MCF 10A (cell line): Measurements from ENCODE around the gene PORCN. TPM values are rescaled to one million over a fixed set of nuclear protein-coding genes. Genes with fewer than 3 reads are reported as not detected.

Source experiments
- BruUV-seq: library from RNA; stranded (reverse); fragments of 400-500 nt; replicated peaks from 2 replicates; lab custom pipeline; 2021; lab: Mats Ljungman, UMichigan
- CTCF ChIA-PET: fragments of 300-600 bp; sonication (Branson Sonifier 250); formaldehyde crosslinking; extraction: SDS; loops from one replicate; lab custom pipeline; 2021; ENCODE audit warnings: antibody characterized with exemption, inconsistent platforms; lab: Yijun Ruan, JAX
- POLR2A ChIA-PET: fragments of 300-600, 350-650 bp; sonication (Branson Sonifier 250); formaldehyde crosslinking; extraction: SDS; loops from one replicate; lab custom pipeline; 2020; ENCODE audit warnings: antibody characterized with exemption, inconsistent platforms; lab: Yijun Ruan, JAX
- DNase-seq: peaks from one replicate; pipeline ENCODE4 v3.0.0-alpha.2; 2018; ENCODE audit not compliant: unreplicated experiment
- H3K27ac Mint-ChIP-seq: one replicate; pipeline ENCODE4 v1.8.0; 2022; ENCODE audit warnings: mild to moderate bottlenecking, low read depth, mixed read lengths; ENCODE audit not compliant: unreplicated experiment
- H3K27me3 Mint-ChIP-seq: one replicate; pipeline ENCODE4 v1.8.0; 2022; ENCODE audit warnings: mixed read lengths; ENCODE audit not compliant: insufficient read depth, unreplicated experiment
- H3K36me3 Mint-ChIP-seq: one replicate; pipeline ENCODE4 v1.8.0; 2022; ENCODE audit warnings: mild to moderate bottlenecking, moderate library complexity, mixed read lengths; ENCODE audit not compliant: insufficient read depth, unreplicated experiment
- H3K4me1 Mint-ChIP-seq: one replicate; pipeline ENCODE4 v1.8.0; 2022; ENCODE audit warnings: mixed read lengths; ENCODE audit not compliant: insufficient read depth, unreplicated experiment
- H3K4me3 Mint-ChIP-seq: one replicate; pipeline ENCODE4 v1.8.0; 2022; ENCODE audit warnings: mild to moderate bottlenecking, moderate library complexity, mixed read lengths; ENCODE audit not compliant: unreplicated experiment
- H3K9me3 Mint-ChIP-seq: one replicate; pipeline ENCODE4 v1.8.0; 2022; ENCODE audit warnings: mixed read lengths; ENCODE audit not compliant: unreplicated experiment
- intact Hi-C: fragments of 100-400 bp; cut with micrococcal nuclease; formaldehyde crosslinking; loops from 2 replicates; pipeline ENCODE4 v1.14.1; 2022
- total RNA-seq: library from RNA; stranded (reverse); gene quantifications from 2 replicates; pipeline ENCODE4 v1.2.3, GENCODE V29; 2022
- TF ChIP-seq, protein P1 (sequence below): fragments of 200-600 bp; IDR thresholded peaks from one replicate; pipeline ENCODE4 v1.8.0; 2022; ENCODE audit warnings: antibody characterized with exemption, mild to moderate bottlenecking; ENCODE audit not compliant: unreplicated experiment

PORCN gene
- total RNA-seq, 1 experiment from 2014 or later = 29.2 TPM

DNA sequence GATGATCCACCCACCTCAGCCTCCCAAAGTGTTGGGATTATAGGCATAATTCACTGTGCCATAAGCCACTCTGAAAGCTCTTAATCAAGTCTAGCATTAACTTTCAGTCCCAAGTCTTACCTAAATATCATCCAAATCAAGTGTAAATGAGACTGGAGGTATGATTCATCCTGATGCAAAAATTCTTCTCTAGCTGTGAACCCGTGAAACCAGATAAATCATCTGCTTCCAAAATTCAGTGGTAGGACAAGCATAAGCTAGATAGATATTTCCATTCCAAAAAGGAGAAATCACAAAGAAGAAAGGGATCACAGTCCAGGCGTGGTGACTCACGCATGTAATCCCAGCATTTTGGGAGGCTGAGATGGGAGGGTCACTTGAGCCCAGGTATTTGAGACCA lies 21.9 kb downstream of the PORCN start:
- no peak for DNase-seq
- H3K36me3 Mint-ChIP-seq = peaks cover 18% of the 10 kb centered on the region
- peak overlapping the region; percentile 95 for H3K27ac Mint-ChIP-seq
- intact Hi-C loops = loop anchor here (2.0 kb wide), 1 partner anchor 44 kb away; the partner anchor contains the start of gene RBM3
- POLR2A ChIA-PET = interaction anchor here (0.6 to 3.1 kb wide), 6 partner anchors 9 to 44 kb away, joined by 3 to 14 read pairs (median 7); partner anchors contain the start of genes EBP, RBM3 and TBC1D25
- H3K27me3 Mint-ChIP-seq = no peaks in the 10 kb centered on the region
- TF ChIP-seq, protein P1, sequence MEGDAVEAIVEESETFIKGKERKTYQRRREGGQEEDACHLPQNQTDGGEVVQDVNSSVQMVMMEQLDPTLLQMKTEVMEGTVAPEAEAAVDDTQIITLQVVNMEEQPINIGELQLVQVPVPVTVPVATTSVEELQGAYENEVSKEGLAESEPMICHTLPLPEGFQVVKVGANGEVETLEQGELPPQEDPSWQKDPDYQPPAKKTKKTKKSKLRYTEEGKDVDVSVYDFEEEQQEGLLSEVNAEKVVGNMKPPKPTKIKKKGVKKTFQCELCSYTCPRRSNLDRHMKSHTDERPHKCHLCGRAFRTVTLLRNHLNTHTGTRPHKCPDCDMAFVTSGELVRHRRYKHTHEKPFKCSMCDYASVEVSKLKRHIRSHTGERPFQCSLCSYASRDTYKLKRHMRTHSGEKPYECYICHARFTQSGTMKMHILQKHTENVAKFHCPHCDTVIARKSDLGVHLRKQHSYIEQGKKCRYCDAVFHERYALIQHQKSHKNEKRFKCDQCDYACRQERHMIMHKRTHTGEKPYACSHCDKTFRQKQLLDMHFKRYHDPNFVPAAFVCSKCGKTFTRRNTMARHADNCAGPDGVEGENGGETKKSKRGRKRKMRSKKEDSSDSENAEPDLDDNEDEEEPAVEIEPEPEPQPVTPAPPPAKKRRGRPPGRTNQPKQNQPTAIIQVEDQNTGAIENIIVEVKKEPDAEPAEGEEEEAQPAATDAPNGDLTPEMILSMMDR = no peak
- H3K9me3 Mint-ChIP-seq = peaks cover 16% of the 10 kb centered on the region
- no TSS peak for BruUV-seq
- H3K4me1 Mint-ChIP-seq = peaks cover 15% of the 10 kb centered on the region
- CTCF ChIA-PET = interaction anchor here (0.6 kb wide), 1 partner anchor 57 kb away, joined by 4 read pairs; no protein-coding TSS in a partner anchor
- H3K4me3 Mint-ChIP-seq = no peak overlapping the region

DNA sequence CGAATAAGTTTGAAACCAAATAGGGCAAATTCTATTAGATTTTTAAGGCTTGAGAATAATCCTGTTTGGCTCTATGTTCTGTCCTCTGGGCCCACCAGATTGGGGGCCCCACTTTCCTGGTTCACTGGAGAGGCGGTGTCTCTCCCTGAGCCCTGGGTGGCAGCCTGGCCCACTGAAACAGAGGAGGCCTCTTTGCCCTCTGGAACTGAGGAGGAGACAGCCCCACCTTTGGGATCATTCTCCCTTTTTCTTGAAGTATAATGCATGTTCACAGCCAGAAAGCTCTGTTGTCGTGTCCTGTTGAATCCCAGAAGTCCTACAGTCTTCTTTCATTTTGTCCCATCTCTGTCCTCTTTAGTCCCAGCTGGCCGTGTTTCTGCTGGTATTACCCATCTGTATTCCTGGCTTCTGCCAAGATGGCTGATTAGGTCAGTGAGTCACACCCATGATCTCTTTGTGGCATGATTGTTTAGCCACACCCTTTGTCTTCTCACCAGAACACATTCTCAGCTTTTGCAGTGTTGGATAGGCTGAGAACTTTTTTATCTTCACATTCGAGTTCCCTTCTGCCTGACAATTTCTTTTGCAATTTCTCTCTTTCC lies 22.7 kb downstream of the PORCN start:
- Mint-ChIP-seq H3K27me3 (no peaks in the 10 kb centered on the region), H3K27ac (peak overlapping the region; percentile 95), H3K36me3 (peaks cover 18% of the 10 kb centered on the region), H3K4me1 (peaks cover 15% of the 10 kb centered on the region), H3K4me3 (peak overlapping the region; percentile 9), H3K9me3 (peaks cover 16% of the 10 kb centered on the region)
- peak; percentile 77 for DNase-seq
- intact Hi-C loops = loop anchor here (2.0 kb wide), 1 partner anchor 43 kb away; the partner anchor contains the start of gene RBM3
- TF ChIP-seq, protein P1 = no peak
- POLR2A ChIA-PET = interaction anchor here (0.9 to 3.1 kb wide), 6 partner anchors 8 to 58 kb away, joined by 3 to 14 read pairs (median 7); partner anchors contain the start of genes EBP, RBM3 and TBC1D25
- CTCF ChIA-PET = interaction anchor here (0.5 to 1.0 kb wide), 2 partner anchors 21 to 449 kb away, joined by 3 read pairs; no protein-coding TSS in a partner anchor
- TSS peak; percentile 84 for BruUV-seq

GRCh38 chrX:48532161-48532560 lies 23.4 kb downstream of the PORCN start:
- no peak for DNase-seq
- intact Hi-C loops = no loop called here
- BruUV-seq = TSS peak; percentile 54
- Mint-ChIP-seq H3K4me3 (peak overlapping the region; percentile 9), H3K36me3 (peaks cover 12% of the 10 kb centered on the region), H3K9me3 (peaks cover 16% of the 10 kb centered on the region), H3K27ac (peak overlapping the region; percentile 95), H3K4me1 (peaks cover 15% of the 10 kb centered on the region), H3K27me3 (no peaks in the 10 kb centered on the region)
- ChIA-PET POLR2A (interaction anchor here (0.8 to 3.1 kb wide), 4 partner anchors 7 to 42 kb away, joined by 4 to 14 read pairs (median 12); partner anchors contain the start of genes EBP, RBM3 and TBC1D25), CTCF (interaction anchor here (0.5 to 1.0 kb wide), 3 partner anchors 18 to 449 kb away, joined by 3 to 5 read pairs (median 3); no protein-coding TSS in a partner anchor)
- TF ChIP-seq, protein P1 = no peak

- no TSS peak for BruUV-seq
- peaks cover 15% of the 10 kb centered on the region for H3K4me1 Mint-ChIP-seq
- TF ChIP-seq, protein P1 = no peak
- intact Hi-C loops = no loop called here
- peaks cover 22% of the 10 kb centered on the region for H3K9me3 Mint-ChIP-seq
- H3K36me3 Mint-ChIP-seq = peaks cover 4% of the 10 kb centered on the region
- H3K27me3 Mint-ChIP-seq = no peaks in the 10 kb centered on the region
- ChIA-PET CTCF (interaction anchor here (0.5 kb wide), 1 partner anchor 64 kb away, joined by 3 read pairs; no protein-coding TSS in a partner anchor), POLR2A (no interaction called here)
- H3K4me3 Mint-ChIP-seq = no peak overlapping the region
- H3K27ac Mint-ChIP-seq = peak overlapping the region; percentile 95
- DNase-seq = no peak
These were observed 24.4 kb downstream of the PORCN start for GRCh38 chrX:48533165-48533564.
